Brain pericyte (primary cell): ENCODE data around the gene GSTCD.
"Not testable (repeated sequence)": the region's sequence is repeated elsewhere in the genome, so short reads cannot be mapped to it uniquely, and the experiment has no call there.

ENCODE experiments used
- DNase-seq: peaks from one replicate; pipeline ENCODE4 v3.0.0-alpha.2; 2012; ENCODE audit warnings: low read depth, low spot score

GSTCD gene

DNA sequence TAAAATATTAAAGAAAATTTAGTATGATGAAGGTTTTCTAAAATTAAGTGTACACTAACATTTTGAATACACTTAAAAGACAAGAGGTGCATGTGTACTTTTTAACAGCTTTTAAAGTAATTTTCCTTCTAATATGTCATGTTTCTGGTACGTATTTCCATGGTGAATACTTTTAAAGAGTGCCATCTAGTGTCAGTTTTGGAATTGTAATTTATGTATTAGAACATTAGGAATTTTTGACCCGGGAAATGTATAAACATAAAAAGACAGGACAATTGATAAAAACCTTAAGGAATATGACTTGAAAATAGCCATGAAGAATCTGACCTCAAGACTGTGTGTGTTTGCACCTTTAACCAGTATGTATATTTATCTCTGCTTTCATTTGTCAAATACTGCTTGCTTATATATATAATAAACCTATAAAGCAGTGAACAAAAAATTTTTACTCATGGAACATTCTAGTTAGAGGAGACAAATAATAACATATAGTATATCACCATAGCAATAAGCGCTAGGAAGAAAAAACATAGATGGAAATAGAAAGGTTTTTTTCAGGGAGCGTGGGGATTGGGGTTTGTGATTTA lies 7.2 kb downstream of the GSTCD start:
- no peak for DNase-seq

DNA sequence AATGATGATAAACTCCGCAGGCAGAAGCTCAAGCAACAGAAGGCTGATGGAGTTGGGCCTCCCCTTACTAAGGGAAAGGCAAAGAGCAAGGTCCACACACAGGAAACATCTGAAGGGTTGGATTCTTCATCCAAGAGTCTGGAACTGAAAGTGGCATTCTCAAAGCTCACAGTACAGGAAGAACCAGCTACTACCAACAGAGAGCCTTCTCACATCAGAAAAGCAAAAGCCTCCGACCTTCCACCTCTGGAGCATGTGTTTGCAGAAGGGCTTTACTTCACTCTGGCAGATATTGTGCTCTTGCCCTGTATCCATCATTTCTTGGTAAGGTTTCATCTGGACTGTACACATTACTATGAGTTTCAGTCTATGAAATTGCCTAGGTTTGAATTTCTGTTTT lies 10.6 kb downstream of the GSTCD start:
- DNase-seq, result no peak

DNA sequence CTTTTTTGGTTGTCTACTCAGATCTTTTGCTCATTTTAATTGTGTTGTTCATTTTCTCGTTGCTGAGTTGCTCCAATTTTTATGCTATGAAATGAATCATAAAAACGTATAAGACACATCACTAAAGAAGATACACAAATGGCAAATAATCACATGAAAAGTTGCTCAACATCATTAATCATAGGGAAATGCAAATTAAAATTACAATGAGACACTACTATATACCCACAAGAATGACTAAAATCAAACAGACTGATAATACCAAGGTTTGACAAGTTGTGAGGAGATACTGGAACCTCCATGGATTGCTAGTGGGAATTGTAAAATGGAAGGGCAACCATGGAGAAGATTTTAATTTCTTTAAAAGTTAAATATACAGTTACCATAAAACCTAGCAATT lies 17.0 kb downstream of the GSTCD start:
- no peak for DNase-seq

DNA sequence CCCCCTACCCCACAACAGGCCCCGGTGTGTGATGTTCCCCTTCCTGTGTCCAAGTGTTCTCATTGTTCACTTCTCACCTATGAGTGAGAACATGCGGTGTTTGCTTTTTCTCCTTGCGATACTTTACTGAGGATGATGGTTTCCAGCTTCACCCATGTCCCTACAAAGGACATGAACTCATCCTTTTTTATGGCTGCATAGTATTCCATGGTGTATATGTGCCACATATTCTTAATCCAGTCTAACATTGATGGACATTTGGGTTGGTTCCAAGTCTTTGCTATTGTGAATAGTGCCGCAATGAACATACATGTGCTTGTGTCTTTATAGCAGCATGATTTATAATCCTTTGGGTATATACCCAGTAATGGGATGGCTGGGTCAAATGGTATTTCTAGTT lies 21.3 kb downstream of the GSTCD start:
- DNase-seq, result not testable (repeated sequence)

DNA sequence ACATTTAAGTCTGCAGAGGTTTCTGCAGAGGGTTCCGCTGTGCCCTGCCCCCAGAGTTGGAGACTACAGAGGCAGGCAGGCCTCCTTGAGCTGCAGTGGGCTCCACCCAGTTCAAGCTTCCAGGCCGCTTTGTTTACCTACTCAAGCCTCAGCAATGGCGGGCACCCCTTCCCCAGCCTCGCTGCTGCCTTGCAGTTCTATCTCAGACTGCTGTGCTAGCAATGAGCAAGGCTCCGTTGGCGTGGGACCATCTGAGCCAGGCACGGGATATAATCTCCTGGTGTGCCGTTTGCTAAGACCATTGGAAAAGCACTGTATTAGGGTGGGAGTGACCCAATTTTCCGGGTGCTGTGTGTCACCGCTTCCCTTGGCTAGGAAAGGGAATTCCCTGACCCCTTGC lies 26.6 kb downstream of the GSTCD start:
- not testable (repeated sequence) for DNase-seq

DNA sequence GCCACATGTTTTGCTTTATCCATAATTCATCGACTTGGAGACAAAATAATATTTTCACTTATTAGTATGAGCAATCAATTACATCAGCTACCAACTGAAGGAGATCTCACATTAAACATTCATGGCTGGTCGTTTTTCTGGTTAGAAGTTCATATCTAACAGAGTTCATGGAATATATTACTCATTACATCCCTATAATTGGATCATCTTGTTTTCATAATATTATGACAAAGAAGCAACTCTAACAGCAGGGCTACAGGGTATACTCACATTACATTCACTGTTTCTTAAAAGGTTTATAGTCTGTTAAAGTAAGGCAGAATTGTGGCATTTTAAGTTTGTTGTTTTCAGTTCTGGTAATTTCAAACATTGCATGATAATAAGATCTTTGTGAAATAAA lies 33.0 kb downstream of the GSTCD start:
- DNase-seq, result peak; percentile 6

DNA sequence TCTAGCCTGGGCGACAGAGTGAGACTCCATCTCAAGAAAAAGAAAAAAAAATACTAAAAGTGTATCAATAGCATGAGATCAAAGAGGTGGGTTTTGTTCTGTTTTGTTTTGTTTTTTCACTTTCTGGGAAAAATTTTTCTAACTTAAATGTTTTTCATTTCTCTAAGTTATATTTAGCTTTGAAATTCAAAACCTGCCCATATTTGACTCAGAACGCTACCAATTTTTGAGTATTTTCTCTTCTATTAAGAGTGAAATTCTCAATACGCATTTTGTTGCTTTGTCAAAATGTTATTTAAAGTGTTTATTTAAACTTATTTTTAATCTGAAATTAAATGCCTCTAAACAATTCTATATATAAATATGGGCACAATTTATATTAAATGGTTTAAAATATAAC lies 39.6 kb downstream of the GSTCD start:
- DNase-seq, result no peak

DNA sequence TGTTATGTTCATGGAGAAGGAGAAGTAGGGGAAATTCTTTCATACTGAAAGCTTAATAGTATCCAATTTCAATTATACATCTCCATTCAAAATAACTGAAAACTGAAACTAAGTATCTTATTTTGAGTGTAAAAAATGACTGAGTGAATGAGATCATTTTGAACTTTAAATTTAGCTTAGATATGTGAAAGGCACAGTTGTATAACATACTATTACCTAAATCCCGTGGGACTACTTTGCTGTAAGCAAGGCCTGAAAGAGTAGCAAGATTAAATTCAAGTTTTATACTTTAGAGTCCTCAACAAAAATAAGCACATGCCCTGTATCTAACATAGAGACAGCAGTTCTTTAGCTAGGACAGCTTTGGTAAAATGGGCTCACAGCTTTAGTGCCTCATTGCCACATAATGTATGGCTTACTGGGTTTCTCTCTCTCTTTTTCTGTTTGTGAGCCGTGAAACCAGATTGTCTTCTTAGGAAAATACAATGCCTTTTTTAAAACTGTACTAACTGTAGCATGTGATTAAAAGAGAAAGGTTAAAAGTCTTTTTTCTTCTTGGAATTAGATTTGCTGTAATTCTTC lies 43.2 kb downstream of the GSTCD start:
- no peak for DNase-seq

DNA sequence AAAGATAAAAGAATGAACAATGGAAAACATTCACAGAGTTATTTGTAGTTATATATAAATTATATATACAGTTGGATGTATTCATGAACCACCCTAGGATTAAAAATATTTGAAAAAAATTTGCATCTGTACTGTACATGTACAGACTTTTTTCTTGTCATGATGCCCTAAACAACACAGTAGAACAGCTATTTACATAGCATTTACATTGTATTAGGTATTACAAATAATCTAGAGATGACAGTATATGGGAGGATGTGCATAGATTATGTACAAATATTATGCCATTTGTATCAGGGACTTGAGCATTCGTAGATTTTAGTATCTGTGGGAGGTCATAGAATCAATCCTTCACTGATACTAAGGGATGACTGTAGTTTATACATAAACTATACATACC lies 44.8 kb downstream of the GSTCD start:
- no peak for DNase-seq

DNA sequence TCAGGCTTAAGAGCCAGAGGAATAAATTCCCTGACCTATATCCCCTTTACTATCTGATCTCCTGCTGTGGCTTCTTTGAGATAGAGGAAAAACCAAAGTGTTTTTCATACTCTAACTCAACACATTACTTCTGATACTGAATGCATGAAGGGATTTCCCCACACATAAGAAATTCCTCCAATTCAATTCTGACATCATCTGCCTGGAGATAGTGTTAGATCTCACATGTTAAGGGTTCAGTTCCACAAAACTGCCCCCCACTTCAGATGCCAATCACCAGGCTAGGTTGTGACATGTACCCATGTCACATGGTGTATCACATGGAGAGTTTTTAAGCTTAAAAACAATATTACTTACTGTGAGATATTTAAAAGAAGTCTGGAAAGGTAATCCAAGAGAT lies 46.8 kb downstream of the GSTCD start:
- no peak for DNase-seq

DNA sequence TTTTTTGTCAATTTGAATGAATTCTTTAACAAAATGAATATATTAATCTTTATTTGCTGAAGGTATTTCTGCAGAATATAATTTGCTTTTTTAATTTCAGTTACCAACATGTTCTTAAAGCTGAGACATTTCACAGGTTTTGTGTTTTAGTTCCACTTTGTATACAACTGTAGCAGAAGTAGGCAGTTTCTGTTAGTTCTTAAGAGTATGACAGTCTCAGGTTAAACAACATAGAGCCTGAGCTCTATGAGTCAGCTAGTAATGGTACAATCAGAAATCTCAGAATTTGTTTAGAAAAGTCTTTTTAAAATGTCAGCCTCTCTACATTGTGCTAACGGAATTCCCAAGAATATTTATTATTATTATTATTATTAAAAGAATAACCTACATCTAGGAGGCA lies 50.4 kb downstream of the GSTCD start:
- no peak for DNase-seq

DNA sequence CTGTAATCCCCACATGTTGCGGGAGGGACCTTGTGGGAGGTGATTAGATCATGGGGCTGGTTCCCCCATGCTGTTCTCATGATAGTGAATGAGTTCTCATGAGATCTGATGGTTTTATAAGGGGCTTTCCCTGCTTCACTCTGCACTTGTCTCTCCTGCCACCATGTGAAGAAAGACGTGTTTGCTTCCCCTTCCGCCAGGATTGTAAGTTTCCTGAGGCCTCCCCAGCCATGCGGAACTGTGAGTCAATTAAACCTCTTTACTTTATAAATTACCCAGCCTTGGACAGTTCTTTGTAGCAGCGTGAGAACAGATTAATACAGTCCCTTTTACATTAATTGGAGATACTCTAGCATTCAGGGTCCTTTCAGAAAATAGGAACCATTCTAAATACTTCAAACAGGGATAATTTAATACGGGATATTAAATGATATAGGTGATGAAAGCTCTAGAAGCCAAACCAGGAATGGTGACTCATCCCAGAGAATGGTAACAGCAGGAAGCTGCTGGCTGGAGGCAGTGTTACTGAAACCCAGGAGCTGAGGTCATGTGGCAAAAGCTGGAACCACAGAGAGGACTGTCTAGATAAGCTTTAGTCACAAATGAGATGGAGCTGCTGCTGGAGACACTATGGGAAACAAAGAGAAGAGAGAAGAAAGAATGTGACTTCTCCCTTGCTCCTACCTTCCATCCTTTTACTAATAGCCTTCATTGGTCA lies 57.3 kb downstream of the GSTCD start:
- peak; percentile 40 for DNase-seq

DNA sequence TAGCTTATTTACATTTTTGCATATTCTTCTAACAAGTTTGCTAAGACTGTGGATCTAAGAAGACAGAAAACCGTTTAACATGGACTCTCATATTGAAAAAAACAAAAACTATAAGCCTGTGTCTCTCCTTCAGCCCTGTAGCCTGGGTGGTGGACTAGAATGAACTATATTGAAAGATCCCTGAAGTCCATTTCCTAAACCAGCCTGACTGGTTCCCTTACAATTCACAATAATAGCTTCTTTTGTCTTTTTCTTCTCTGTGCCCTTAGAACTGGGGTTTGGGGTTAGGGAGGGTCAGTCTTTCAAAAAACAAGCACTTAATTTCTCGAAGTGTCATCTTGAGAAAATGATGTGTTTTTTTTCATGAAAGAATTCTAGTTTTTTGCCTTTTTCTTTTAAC lies 59.0 kb downstream of the GSTCD start:
- DNase-seq, result no peak

DNA sequence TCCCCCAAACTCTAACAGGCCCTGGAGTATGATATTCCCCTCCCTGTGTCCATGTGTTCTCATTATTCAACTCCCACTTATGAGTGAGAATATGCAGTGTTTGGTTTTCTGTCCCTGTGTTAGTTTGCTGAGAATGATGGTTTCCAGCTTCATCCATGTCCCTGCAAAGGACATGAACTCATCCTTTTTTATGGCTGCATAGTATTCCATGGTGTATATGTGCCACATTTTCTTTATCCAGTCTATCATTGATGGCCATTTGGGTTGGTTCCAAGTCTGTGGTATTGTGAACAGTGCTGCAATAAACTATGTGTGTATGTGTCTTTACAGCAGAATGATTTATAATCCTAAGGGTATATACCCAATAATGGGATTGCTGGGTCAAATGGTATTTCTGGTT lies 61.9 kb downstream of the GSTCD start:
- not testable (repeated sequence) for DNase-seq

DNA sequence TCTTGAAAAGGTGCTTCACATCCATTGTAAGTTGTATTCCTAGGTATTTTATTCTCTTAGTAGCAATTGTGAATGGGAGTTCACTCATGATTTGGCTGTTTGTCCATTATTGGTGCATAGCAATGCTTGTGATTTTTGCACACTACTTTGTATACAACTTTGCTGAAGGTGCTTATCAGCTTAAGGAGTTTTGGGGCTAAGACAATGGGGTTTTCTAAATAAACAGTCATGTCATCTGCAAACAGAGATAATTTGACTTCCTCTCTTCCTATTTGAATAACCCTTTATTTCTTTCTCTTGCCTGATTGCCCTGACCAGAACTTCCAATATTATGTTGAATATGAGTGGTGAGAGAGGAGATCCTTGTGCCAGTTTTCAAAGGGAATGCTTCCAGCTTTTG lies 63.5 kb downstream of the GSTCD start:
- not testable (repeated sequence) for DNase-seq

DNA sequence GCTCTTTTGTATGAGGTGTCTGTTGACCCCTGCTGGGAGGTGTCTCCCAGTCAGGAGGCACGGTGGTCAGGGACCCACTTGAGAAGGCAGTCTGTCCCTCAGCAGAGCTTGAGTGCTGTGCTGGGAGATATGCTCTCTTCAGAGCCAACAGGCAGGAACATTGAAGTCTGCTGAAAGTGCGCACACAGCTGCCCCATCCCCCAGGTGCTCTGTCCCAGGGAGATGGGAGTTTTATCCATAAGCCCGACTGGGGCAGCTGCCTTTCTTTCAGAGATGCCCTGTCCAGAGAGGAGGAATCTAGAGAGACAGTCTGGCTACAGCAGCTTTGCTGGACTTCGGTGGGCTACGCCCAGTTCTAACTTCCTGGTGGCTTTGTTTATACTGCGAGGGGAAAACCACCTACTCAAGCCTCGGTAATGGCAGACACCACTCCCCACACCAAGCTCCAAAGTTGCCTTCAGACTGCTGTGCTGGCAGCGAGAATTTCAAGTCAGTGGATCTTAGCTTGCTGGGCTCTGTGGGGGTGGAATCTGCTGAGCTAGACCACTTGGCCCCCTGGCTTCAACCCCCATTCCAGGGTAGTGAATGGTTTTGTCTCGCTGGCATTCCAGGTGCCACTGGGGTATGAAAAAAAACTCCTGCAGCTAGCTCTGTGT lies 67.3 kb downstream of the GSTCD start:
- not testable (repeated sequence) for DNase-seq

DNA sequence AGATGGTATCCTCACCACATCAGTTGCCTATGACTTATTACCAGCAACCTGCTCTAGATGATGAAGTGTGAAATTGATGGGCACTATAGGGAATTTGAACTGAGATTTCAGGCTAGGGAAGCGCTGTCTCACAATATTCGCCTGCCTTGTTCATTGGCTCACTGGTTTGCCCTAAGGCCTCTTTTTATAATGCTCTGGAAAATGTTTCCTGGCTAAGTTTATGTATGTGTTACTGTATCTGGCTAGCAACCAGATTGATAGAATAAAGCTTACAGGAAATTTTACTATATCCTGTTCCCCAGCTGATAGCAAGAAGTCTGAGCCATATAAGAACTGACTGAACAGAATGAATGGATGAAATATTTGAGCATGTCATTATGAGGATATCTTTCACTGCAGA lies 71.6 kb downstream of the GSTCD start:
- DNase-seq, result no peak

DNA sequence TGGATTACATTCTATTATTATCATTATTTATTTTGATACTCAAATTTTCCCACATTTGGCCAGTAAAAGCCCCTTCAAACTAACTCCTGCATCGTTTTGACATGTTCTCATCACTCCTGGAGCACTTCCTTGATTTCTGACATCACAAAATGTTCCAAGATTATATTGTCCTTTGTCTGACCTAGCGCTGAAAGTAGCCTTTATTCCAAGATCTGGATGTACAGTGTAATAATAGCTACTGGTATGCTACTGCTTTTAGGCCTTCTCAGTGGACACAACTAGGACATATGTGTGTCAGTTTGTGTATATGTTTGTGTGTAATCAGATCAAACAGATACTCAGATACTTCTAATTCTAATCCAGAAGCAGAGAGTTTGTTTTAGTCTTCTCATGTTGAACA lies 76.2 kb downstream of the GSTCD start:
- DNase-seq, result no peak

DNA sequence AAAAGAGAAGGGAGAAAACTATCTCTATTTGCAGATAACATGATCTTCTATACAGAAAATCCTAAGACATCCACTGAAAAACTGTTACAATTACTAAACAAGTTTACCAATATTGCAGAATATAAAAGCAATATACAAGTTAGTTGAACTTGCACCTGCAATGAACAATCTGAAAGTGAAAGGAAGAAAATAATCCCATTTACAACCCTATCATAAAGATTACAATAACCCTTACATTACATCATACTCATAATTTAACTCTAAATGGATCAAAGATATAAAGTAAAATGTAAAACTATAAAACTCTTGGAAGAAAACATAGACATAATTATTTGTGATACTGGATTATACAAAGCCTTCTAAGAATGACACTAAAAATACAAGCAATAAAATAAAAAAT lies 77.2 kb downstream of the GSTCD start:
- no peak for DNase-seq

DNA sequence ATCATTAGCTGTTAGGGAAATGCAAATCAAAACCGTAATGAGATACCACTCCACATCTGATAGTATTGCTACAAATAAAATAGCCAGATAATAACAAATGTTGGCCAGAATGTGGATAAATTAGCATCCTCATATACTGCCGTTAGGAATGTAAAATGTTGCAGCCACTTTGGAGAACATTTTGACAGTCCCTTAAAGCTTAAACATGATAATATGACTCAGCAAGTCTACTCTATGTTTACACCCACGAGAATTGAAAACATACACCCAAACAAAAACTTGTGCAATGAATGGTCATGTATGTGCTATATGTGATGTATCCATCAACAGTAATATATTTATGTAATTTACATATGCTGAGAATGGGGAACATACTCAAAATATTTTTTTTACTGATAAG lies 78.2 kb downstream of the GSTCD start:
- no peak for DNase-seq

DNA sequence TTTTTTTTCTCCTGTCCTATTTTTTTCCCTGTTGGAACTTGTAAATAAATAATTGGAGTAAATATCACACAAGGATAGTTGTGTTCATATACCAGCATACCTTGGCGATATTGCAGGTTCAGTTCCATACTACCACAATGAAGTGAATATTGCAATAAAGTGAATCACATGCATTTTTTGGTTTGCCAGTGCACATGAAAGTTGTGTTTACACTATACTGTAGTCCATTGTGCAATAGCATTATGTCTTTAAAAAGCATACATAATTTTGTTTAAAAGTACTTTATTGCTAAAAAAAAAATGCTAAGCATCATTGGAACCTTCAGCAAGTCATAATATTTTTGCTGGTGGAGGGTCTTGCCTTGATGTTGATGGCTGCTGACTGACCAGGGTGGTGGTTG lies 88.6 kb downstream of the GSTCD start:
- DNase-seq, result no peak

DNA sequence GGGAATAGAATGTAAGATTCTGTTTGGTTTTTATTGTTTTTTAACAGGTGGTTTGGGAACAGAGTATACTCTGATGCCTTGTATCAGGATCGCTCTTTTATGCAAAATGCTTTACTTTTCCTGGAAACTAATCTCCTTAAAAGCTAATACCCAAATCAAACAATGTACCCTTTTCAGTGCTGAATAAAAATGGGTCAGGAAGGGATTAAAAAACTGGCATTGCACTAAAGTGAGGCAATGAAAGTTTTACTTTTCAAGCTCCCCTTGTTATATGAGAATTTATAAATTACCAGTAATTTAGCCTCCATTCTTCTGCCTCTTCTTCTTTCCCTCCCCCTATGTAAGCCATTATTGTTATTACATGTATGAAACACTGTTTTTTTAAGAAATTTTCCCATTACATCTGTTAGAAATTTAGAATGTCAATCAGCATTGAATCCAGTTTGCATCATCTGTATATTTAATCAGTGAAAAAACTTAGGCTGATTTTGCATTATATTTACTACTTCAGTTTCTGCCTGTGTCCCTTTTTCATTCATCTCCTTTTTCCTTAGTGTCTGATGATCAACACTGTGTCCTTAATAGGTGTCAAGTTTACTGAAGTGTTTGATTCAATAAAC lies 97.0 kb downstream of the GSTCD start:
- DNase-seq, result no peak
